GM12864 (cell line): ENCODE measurements around the gene SEMA3C.

Experiments
- DNase-seq: peaks from one replicate; pipeline ENCODE4 v3.0.0-alpha.2; 2011; ENCODE audit warnings: low read depth
- H3K4me3 ChIP-seq: 2 replicates; pipeline ENCODE4 v1.5.1; 2011; ENCODE audit warnings: mild to moderate bottlenecking, low read depth, low read length, control low read depth
- TF ChIP-seq, protein P1 (sequence below): IDR thresholded peaks from 2 replicates; pipeline ENCODE4 v1.5.1; 2011; ENCODE audit warnings: low read depth, mild to moderate bottlenecking, moderate library complexity, low read length, control low read depth, inconsistent platforms; ENCODE audit errors: missing control alignments

SEMA3C gene

DNA sequence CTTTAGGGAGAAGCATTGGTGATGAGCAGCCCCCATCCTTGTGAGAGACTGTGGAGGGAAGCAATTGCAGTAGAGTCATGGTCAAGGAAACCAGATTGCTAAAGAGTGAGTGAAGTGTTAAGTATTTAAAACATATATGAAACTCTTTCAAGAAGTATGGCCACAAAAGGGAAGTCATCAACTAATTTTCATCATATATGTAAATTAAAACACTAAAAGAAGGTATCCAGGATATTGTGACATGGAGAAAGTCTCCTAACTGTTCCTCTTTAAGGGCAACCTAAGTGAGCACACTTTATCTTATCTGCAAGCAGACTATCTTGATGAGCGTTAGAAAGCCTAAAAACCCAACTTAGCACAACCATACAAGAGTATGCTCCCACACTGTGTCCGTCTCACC, 210.7 kb downstream of the SEMA3C start:
- no peak for DNase-seq
- H3K4me3 ChIP-seq = no peak overlapping the region
- TF ChIP-seq, protein P1, sequence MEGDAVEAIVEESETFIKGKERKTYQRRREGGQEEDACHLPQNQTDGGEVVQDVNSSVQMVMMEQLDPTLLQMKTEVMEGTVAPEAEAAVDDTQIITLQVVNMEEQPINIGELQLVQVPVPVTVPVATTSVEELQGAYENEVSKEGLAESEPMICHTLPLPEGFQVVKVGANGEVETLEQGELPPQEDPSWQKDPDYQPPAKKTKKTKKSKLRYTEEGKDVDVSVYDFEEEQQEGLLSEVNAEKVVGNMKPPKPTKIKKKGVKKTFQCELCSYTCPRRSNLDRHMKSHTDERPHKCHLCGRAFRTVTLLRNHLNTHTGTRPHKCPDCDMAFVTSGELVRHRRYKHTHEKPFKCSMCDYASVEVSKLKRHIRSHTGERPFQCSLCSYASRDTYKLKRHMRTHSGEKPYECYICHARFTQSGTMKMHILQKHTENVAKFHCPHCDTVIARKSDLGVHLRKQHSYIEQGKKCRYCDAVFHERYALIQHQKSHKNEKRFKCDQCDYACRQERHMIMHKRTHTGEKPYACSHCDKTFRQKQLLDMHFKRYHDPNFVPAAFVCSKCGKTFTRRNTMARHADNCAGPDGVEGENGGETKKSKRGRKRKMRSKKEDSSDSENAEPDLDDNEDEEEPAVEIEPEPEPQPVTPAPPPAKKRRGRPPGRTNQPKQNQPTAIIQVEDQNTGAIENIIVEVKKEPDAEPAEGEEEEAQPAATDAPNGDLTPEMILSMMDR = no peak

DNA sequence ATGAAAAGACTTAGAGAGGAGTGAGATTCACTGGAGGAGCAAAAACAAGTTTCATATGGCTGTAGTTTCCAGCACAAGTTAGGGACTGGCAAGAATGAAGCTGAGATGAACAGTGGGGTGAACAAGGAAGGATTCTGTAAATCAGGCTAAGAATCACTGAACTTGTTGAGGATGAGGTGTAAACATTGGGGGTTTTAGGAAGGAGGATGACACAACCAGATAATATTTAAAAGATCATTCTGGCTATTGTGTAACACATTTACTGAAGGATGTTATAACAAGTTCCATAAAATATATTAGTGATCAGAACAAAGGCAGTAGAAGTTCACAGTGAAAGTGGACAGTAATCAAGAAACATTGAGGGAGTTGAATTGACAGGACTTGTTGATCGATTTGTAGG, 211.5 kb downstream of the SEMA3C start:
- DNase-seq = no peak
- TF ChIP-seq, protein P1 = no peak
- H3K4me3 ChIP-seq = no peak overlapping the region

DNA sequence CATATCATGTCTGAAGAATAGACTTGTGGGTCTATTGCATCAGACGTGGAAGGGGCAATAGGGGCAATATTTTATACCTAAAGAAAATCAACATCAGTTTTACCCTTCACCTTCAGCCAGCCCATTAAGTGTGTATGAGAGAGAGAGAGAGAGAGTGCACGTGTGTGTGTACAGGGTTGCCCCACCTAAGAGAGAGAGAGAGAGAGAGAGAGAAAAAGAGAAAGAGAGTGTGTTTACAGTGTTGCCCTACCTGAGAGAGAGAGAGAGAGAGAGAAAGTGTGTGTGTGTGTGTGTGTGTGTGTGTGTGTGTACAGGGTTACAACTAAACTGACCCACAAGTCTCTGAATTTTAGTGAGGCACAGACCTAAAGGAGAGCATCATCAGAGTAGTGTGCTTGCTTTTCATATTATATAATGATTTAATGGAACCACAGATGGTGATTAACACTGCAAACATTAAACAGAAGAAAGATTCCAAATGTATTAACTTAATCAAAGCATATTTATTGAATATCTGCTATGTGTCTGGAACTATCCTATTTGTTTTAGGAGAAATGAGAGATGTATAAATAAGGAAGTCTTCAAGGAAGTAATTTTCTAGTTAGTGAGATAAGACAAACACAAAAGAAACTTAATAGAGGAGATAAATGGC, 213.6 kb downstream of the SEMA3C start:
- DNase-seq = no peak
- no peak overlapping the region for H3K4me3 ChIP-seq
- TF ChIP-seq, protein P1 = no peak

DNA sequence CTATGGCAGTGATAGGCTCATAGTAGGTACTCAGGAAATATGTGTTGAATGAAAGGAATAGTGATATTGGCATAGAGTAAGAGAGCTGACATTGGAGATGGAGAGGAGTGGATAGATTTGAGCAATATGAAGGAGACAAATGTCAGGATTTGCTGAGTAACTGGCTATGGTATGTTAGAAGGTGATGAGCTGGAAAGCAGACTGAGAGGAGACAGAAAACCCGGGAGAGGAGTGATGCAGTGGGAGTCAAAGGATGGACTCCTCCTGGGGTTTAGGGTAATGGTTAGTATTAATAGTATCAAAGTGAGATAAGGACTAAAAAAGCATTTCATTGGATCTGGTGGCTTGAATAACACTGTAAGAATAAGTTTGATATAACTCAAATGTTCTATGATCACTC, 215.6 kb downstream of the SEMA3C start:
- TF ChIP-seq, protein P1 = no peak
- DNase-seq = no peak
- H3K4me3 ChIP-seq = no peak overlapping the region

DNA sequence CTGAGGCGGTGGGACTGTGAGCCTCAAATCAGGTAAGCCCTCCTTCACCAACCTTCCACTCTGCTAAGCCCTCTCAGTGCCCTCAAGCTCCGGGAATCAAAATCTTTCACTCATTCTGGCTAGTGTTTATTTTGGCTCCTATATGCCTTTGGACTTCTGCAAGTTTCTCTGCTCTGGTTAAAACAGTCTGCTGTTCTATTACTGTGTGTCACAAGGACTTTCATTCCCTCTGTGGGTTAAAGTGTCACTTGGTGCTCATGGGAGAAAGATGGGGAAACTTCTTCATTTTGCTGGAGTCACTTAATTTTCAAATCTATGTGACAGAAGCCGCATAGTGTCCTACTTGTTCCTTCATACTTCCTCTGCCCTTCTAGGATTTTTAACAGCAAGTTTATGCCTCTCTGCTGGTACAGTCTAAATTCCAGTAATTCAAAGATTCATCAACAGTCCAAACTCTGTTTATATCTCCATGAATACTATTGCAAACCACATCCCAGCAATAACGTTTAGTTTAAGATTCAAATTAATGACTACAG, 219.1 kb downstream of the SEMA3C start:
- H3K4me3 ChIP-seq = no peak overlapping the region
- TF ChIP-seq, protein P1 = no peak
- no peak for DNase-seq

DNA sequence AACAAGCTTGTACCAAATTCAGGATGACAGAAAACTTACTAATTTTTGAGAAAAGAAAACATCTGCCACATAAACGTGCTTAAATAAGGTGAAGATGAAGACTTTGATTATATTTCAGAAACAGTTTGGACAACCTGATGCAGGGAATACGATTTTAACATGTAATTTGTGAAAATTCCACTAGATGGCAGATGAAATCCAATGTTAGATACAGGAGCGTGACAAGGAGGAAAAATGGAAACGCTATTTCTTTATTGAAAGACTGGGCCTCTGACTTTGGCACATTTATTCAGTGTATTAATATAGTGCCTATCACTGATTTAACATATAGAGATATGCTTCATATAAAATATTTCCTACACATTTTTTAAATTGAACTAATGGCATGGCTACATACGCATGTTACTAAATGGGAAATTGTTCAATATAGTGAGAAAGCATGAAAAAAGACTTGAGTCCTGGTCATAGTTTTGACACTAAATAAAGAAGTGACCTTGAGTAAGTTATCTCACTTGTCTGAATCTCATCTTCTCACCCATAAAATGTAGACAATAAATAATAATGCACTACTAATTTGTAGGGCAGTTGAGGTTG, 219.7 kb downstream of the SEMA3C start:
- TF ChIP-seq, protein P1 = peak; percentile 45
- peak; percentile 2 for DNase-seq
- no peak overlapping the region for H3K4me3 ChIP-seq
